GM19452 (cell line): Measurements from ENCODE around the gene LINGO1.

Source experiments
- ATAC-seq: cut with Tn5 transposase; IDR thresholded peaks from one replicate; pipeline ENCODE4 v1.9.1; 2021; ENCODE audit not compliant: unreplicated experiment

LINGO1 gene

GRCh38 chr15:77573802-77574201 is 58.9 kb downstream of the LINGO1 start:
- ATAC-seq, result no peak

DNA sequence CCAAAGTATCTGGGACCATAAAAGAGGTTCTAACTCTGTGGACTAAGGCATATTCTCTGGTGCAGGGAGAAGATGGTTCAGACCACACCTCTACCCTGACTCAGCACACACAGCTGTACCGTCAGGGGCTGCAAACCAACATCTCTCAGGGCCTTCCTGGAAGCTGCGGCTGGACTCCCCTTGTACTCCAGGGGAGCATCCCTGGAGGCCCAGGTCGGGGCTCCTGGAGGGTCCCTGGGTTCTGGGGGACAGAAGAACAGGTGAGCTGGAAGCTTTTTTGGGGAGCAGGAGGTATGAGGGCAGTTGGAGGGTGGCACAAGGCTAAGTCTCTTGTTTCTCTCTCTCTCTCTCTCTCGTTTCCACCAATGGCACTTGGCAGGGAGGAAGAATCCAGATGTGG is 60.5 kb downstream of the LINGO1 start:
- no peak for ATAC-seq

GRCh38 chr15:77571741-77572140 is 61.0 kb downstream of the LINGO1 start:
- no peak for ATAC-seq

DNA sequence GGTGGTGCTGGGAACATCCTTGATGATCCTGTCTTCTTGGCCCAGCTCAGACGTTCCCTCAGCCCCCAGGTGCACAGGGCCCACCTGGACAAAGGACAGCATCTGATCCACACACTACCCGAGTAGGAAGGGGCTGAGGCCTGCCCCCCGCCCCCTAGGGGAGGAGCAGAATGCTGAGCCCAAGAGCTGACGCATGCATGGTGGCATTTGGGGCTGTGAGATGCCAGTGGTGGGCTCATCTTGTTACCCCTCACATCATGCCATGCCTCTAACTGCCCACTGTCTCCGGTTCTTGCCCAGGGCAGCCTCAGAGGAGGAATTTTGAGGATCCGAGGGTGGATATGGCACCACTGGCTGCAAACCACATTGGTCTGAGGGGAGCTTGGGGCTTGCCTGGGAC is 61.5 kb downstream of the LINGO1 start:
- no peak for ATAC-seq

DNA sequence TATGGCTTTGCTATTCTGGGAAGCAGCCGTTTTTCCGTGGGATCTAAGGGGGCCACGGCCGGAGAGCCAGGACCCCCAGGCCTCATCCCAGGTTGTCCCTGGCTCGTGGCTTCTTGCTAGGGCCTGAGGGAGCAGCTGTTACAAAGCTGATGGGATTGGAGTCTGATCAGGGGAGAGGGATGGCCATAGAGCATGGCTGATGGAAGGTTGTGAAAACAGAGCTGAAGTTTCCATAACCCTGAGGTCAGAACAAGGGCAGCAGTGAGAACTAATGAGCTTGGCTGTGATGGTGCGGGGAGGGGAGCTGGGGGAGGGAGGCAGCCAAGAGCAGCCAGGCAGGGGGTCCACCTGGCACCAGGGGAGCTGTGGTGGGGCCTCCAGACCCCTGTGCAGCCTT is 63.0 kb downstream of the LINGO1 start:
- no peak for ATAC-seq

- ATAC-seq, result no peak
Observed at GRCh38 chr15:77568973-77569728, 63.6 kb downstream of the LINGO1 start.

DNA sequence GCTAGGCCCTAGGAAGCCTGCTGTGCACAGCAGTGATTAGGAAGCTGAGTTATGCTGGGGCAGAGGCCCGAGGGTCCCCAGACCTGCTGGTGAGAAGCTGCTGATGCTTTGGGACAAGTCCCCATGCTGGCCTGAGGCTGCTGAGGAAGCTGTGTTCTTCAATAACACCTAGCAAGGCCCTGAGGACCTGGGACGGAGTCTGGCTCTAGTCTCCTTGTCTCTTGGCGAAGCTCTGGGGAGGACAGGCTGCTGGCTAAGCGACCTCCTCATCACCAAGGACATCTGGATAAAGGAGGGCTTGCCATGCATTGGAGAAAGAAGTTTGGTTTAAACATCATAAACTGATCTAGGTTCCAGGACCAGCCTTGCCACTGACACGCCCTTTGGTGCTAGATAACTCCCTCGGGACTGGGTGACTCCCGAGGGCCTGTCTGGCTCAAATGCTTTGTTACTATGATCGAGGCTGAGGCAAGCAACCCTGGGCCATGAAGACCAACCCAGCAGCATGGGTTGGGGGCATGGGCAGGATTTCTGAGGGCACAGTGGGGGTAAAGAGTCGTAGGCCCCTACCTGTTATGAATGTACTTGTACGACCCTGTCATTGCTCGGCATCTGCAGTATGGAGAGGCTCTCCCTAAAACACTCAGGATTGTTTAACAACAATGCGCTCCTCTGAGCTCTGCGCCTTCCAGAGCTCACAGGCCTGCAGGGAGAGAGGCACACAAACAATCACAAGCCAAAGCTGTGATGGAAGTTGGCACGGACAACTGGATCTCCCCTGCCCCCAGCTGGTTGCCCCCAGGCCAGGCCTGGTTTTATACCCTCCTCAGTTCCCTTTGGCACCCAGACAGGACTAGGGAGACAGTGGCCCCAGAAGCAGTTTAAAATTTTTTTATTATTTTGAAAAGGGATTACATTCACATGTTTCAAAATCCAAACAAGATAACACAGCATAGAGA is 64.4 kb downstream of the LINGO1 start:
- no peak for ATAC-seq

DNA sequence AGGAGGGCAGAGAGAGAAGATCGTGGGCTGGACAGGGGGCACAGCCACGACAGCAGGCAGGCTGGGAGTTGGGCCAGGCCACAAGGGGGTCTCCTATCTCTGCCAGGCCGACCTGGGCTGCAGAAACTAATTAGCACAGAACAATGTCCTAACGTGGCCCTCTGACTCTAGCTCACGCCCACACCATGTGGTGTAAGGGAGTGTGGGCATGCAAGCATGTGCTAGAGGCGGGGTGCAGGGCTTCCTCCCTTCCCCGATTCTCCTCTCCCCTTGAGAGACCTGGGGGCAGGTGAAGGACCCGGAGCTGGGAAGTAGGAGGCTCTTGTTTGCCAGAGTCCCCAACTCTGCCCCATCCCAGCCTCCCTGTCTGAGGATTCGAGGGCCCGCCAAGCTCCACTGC is 65.5 kb downstream of the LINGO1 start:
- no peak for ATAC-seq

DNA sequence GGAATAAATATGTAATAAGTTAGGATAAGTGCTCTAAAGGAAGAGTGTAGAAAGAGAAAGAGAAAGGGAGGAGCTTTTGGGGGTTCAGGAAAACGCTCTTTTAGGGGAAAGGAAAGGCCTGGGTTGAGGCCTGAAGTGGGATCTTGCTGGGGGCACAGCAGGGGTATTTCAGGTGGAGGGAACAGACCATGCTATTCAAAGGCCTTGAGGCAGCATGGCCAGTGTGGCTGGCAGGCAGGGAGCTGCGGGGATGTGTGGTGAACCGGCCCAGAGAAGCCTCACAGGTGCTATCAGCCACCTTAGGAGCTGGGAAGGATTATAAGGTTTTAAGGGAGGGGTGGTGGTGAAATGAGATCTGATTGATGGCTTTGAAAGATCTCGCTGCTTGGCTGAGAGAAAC is 66.6 kb downstream of the LINGO1 start:
- ATAC-seq, result no peak

DNA sequence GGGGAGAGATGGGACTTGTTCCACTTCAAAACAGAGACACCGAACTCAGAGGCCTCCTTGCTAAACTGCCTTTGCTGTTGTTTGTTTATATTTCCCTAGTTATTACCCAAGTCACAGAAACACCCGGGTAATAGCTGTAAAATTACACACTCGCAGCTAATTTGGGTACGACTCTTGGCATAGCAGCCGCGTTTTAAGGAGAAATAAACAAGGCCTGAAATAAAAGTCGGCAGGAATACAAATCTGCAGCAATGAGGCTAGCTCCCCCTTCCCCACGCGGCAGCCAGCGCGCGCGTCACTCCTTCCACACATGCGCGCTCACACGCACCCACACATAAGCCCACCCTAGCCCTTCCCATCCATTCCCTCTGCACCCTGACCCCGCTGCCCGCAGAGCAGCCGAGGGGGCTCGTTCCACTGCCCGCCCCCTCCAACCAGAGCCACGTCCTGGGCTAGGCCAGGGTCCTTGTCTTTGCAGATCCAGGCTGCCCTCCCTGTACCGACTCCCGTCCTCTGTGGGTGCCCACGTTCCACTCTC is 67.3 kb downstream of the LINGO1 start:
- ATAC-seq, result no peak

GRCh38 chr15:77564938-77565337 is 67.8 kb downstream of the LINGO1 start:
- ATAC-seq, result no peak

GRCh38 chr15:77564341-77564740 is 68.4 kb downstream of the LINGO1 start:
- ATAC-seq, result no peak

- ATAC-seq, result no peak
Observed at GRCh38 chr15:77563623-77564156, 69.0 kb downstream of the LINGO1 start.
